ENCODE results near the gene STPG2.

DNA sequence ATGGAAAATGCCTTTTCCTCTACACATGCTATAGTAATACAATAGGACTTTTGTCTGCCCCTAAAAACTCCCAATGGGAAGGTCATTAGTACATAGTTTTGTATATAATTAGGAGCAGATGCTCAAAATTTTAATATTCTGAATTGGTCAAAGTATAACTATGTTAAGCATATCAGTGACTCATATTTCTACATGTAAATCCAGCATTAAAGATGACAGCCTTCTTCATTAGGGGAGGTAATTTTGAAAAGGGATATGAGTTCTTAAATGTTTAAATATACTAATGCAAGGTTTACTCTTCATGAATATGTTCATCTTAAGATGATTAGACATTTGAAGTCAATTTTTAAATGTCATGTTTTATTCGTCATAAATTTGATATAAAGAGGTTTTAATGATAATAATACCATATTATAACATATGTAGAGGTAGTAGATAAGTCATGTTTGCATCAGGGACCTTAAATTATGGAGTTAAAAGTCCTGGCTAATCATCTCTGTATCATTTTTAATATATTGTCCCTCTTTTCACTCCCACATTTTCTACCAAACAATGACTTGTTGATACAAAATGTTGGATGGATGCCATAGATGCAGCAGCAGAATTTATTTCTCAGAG lies 218.8 kb downstream of the STPG2 start:
- TF ChIP-seq, protein P1, sequence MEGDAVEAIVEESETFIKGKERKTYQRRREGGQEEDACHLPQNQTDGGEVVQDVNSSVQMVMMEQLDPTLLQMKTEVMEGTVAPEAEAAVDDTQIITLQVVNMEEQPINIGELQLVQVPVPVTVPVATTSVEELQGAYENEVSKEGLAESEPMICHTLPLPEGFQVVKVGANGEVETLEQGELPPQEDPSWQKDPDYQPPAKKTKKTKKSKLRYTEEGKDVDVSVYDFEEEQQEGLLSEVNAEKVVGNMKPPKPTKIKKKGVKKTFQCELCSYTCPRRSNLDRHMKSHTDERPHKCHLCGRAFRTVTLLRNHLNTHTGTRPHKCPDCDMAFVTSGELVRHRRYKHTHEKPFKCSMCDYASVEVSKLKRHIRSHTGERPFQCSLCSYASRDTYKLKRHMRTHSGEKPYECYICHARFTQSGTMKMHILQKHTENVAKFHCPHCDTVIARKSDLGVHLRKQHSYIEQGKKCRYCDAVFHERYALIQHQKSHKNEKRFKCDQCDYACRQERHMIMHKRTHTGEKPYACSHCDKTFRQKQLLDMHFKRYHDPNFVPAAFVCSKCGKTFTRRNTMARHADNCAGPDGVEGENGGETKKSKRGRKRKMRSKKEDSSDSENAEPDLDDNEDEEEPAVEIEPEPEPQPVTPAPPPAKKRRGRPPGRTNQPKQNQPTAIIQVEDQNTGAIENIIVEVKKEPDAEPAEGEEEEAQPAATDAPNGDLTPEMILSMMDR (IDR thresholded peaks at IDR 0.05; ENCODE audit: low read depth, low read length) = no peak
- no peak for TF ChIP-seq POLR2A (IDR thresholded peaks at IDR 0.05; ENCODE audit: extremely low read depth, insufficient read length)
- TF ChIP-seq, protein P2, sequence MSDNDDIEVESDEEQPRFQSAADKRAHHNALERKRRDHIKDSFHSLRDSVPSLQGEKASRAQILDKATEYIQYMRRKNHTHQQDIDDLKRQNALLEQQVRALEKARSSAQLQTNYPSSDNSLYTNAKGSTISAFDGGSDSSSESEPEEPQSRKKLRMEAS (IDR thresholded peaks at IDR 0.05; ENCODE audit: low read depth, low read length) = no peak
- TF ChIP-seq MYC (IDR thresholded peaks at IDR 0.05; ENCODE audit: low read depth, low read length) = no peak

Data from NB4 (cell line).